NCI-H2196 treated with DMSO at 0.1 percent for 48 hours (cell line): ENCODE data around the gene CTSG.
"Not testable (repeated sequence)": the region's sequence is repeated elsewhere in the genome, so short reads cannot be mapped to it uniquely, and the experiment has no call there.

Experiments used
- DNase-seq: peaks from one replicate; lab custom pipeline; 2025; ENCODE audit not compliant: unreplicated experiment; lab: John Stamatoyannopoulos, UW

CTSG gene

GRCh38 chr14:24576182-24576581 is at the start of gene CTSG:
CTSG (minus strand) TSS chr14:24576250; CDS start chr14:24576223, 27 bp downstream.
- no peak for DNase-seq

GRCh38 chr14:24613747-24614146 is 37.7 kb upstream of the CTSG start:
- no peak for DNase-seq

GRCh38 chr14:24613241-24613640 is 37.2 kb upstream of the CTSG start:
- DNase-seq: no peak

- no peak for DNase-seq
Measured at GRCh38 chr14:24612196-24612595, 36.1 kb upstream of the CTSG start.

- no peak for DNase-seq
Measured at GRCh38 chr14:24609655-24610344, 33.8 kb upstream of the CTSG start, which contains the start of gene GZMH. GZMH (minus strand) TSS chr14:24609685; CDS start chr14:24609613, 72 bp downstream.

GRCh38 chr14:24607635-24608514 is 31.8 kb upstream of the CTSG start:
- DNase-seq: no peak

- DNase-seq: no peak
Measured at GRCh38 chr14:24607081-24607480, 31.0 kb upstream of the CTSG start.

GRCh38 chr14:24606297-24606696 is 30.2 kb upstream of the CTSG start:
- DNase-seq: no peak

GRCh38 chr14:24605435-24606190 is 29.6 kb upstream of the CTSG start:
- no peak for DNase-seq

GRCh38 chr14:24597403-24597802 is 21.4 kb upstream of the CTSG start:
- no peak for DNase-seq

GRCh38 chr14:24595073-24595808 is 19.2 kb upstream of the CTSG start:
- DNase-seq: no peak

- not testable (repeated sequence) for DNase-seq
Measured at GRCh38 chr14:24591004-24591403, 15.0 kb upstream of the CTSG start.

GRCh38 chr14:24584402-24584801 is 8.4 kb upstream of the CTSG start:
- not testable (repeated sequence) for DNase-seq

GRCh38 chr14:24578558-24578957 is 2.5 kb upstream of the CTSG start:
- no peak for DNase-seq

- no peak for DNase-seq
Measured at GRCh38 chr14:24576771-24577170, 721 bp upstream of the CTSG start.

GRCh38 chr14:24574206-24574774 is 1.8 kb downstream of the CTSG start:
- no peak for DNase-seq

- DNase-seq: no peak
Measured at GRCh38 chr14:24566318-24566717, 9.7 kb downstream of the CTSG start.

- DNase-seq: no peak
Measured at GRCh38 chr14:24565766-24566165, 10.3 kb downstream of the CTSG start.

GRCh38 chr14:24563505-24563904 is 12.5 kb downstream of the CTSG start:
- DNase-seq: no peak

GRCh38 chr14:24556756-24557155 is 19.3 kb downstream of the CTSG start:
- no peak for DNase-seq
